Smooth muscle cell (in vitro differentiated cells): ENCODE data around the gene CARMIL1. TPM values are rescaled to one million over a fixed set of nuclear protein-coding genes. Genes with fewer than 3 reads are reported as not detected.
A peak's percentile ranks its signal among the peaks of the same experiment; 100 is the strongest.

Experiments
- DNase-seq: peaks from one replicate; lab custom pipeline; 2025; ENCODE audit not compliant: unreplicated experiment; lab: John Stamatoyannopoulos, UW
- H2AFZ ChIP-seq: fragments of 200-600 bp; sonication (generic); 2 replicates; pipeline ENCODE4 v1.6.0; 2016; ENCODE audit warnings: antibody characterized with exemption, low read depth, mild to moderate bottlenecking
- H3F3A ChIP-seq: fragments of 200-600 bp; sonication (generic); 2 replicates; pipeline ENCODE4 v1.6.0; 2017; ENCODE audit warnings: antibody characterized with exemption, low read depth
- H3K27ac ChIP-seq: fragments of 200-600 bp; sonication (generic); 2 replicates; pipeline ENCODE4 v1.5.1; 2016; ENCODE audit warnings: low read depth, mild to moderate bottlenecking
- H3K27me3 ChIP-seq: fragments of 200-600 bp; sonication (generic); 2 replicates; pipeline ENCODE4 v1.6.1; 2016; ENCODE audit warnings: low read depth, mild to moderate bottlenecking
- H3K36me3 ChIP-seq: fragments of 200-600 bp; sonication (generic); 2 replicates; pipeline ENCODE4 v1.5.1; 2016; ENCODE audit warnings: low read depth
- H3K4me1 ChIP-seq: fragments of 200-600 bp; sonication (generic); 2 replicates; pipeline ENCODE4 v1.5.1; 2016; ENCODE audit warnings: low read depth
- H3K4me2 ChIP-seq: fragments of 200-600 bp; sonication (generic); 2 replicates; pipeline ENCODE4 v1.6.0; 2016; ENCODE audit warnings: mild to moderate bottlenecking
- H3K4me3 ChIP-seq: fragments of 200-600 bp; sonication (generic); 2 replicates; pipeline ENCODE4 v1.5.1; 2016; ENCODE audit warnings: mild to moderate bottlenecking
- H3K79me2 ChIP-seq: fragments of 200-600 bp; sonication (generic); 2 replicates; pipeline ENCODE4 v1.6.0; 2016; ENCODE audit warnings: low read depth, mild to moderate bottlenecking
- H3K9ac ChIP-seq: fragments of 200-600 bp; sonication (generic); 2 replicates; pipeline ENCODE4 v1.6.0; 2016; ENCODE audit warnings: low read depth
- H3K9me3 ChIP-seq: fragments of 200-600 bp; sonication (generic); replicated peaks from 2 replicates; pipeline ENCODE4 v1.5.1; 2016; ENCODE audit warnings: low read depth
- H4K20me1 ChIP-seq: fragments of 200-600 bp; sonication (generic); 2 replicates; pipeline ENCODE4 v1.6.0; 2016; ENCODE audit warnings: low read depth
- WGBS: methylation state at CpG from one replicate; pipeline ENCODE4 v1.1.7; 2016; ENCODE audit warnings: low lambda C conversion rate; 5-methylcytosine and 5-hydroxymethylcytosine counted together
- polyA plus RNA-seq: library from polyadenylated mRNA; unstranded; fragments of >200 nt; fragmentation: Nextera tagmentation; extraction: Ambion mirVana; gene quantifications from 2 replicates; pipeline ENCODE4 v1.2.1, GENCODE V29; 2016
- total RNA-seq: library from RNA; depleted of rRNA; stranded (reverse); fragments of >200 nt; gene quantifications from 2 replicates; pipeline ENCODE4 v1.2.3, GENCODE V29; 2014
- TF ChIP-seq, protein P1 (sequence below): fragments of 200-600 bp; sonication (generic); IDR thresholded peaks from 2 replicates; pipeline ENCODE4 v1.5.1; 2017; ENCODE audit warnings: borderline replicate concordance, mild to moderate bottlenecking, antibody characterized with exemption; ENCODE audit not compliant: insufficient read depth, poor library complexity, severe bottlenecking

Gene CARMIL1
- total and polyA plus RNA-seq, 2 experiments from 2014 or later, result 7.6 to 24.1 TPM

DNA sequence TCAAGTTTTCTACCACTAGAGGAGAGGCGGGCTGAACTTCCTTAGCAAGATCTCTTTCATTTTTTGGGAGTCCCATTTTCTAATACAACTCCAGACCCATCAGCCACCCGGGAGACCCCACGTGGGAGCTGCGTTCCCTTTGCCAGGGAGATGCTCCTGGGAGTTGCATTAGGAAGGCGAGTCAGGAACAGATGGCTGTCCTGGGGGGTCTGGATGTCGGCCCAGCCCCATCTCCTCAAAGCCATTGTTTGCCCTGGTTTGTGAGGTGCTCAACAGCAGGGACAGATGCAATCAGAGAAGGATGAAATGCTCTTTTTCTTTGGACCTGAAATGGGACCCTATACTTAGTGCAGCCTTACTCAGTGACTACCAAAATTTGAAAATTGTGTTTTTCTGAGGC, 39.4 kb downstream of the CARMIL1 start:
- Histone ChIP-seq H3K27ac (no peak overlapping the region), H3F3A (no peaks in the 10 kb centered on the region), H3K36me3 (no peaks in the 10 kb centered on the region), H3K9ac (no peak overlapping the region), H3K79me2 (peaks cover 34% of the 10 kb centered on the region), H4K20me1 (peaks cover 13% of the 10 kb centered on the region), H3K4me3 (no peak overlapping the region), H3K27me3 (no peaks in the 10 kb centered on the region), H3K4me2 (no peak overlapping the region), H3K9me3 (no peaks in the 10 kb centered on the region), H2AFZ (no peak overlapping the region), H3K4me1 (peaks cover 23% of the 10 kb centered on the region)
- TF ChIP-seq, protein P1, sequence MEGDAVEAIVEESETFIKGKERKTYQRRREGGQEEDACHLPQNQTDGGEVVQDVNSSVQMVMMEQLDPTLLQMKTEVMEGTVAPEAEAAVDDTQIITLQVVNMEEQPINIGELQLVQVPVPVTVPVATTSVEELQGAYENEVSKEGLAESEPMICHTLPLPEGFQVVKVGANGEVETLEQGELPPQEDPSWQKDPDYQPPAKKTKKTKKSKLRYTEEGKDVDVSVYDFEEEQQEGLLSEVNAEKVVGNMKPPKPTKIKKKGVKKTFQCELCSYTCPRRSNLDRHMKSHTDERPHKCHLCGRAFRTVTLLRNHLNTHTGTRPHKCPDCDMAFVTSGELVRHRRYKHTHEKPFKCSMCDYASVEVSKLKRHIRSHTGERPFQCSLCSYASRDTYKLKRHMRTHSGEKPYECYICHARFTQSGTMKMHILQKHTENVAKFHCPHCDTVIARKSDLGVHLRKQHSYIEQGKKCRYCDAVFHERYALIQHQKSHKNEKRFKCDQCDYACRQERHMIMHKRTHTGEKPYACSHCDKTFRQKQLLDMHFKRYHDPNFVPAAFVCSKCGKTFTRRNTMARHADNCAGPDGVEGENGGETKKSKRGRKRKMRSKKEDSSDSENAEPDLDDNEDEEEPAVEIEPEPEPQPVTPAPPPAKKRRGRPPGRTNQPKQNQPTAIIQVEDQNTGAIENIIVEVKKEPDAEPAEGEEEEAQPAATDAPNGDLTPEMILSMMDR, result no peak
- DNase-seq, result no peak
- 92% methylated on average over 6 of the region's 6 CpGs for WGBS

DNA sequence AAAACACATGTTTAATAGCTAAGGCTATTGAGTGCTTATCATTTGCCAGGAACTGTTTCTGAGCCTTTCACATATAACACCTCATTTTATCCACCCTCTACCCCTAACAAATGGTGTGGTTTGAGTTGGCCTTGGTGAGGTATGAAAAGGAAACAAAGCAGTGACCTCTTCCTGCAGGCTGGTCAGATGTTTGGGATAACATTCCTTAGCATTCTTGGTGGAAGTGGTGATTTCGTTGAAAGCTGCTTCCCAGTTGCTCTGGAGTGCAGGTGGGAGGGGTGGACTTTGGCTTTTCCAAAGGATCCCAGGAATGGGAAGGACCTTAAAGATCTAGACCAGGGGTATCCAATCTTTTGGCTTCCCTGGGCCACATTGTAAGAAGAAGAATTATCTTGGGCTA, 41.3 kb downstream of the CARMIL1 start:
- no peak overlapping the region for H3K27ac ChIP-seq
- TF ChIP-seq, protein P1, result no peak
- peaks cover 19% of the 10 kb centered on the region for H3K4me1 ChIP-seq
- 21% methylated on average over 1 of the region's 1 CpG for WGBS
- no peak overlapping the region for H3K4me2 ChIP-seq
- H3F3A ChIP-seq, result no peaks in the 10 kb centered on the region
- no peak for DNase-seq
- H3K9ac ChIP-seq, result no peak overlapping the region
- no peaks in the 10 kb centered on the region for H3K36me3 ChIP-seq
- H3K4me3 ChIP-seq, result no peak overlapping the region
- no peaks in the 10 kb centered on the region for H3K27me3 ChIP-seq
- no peaks in the 10 kb centered on the region for H3K9me3 ChIP-seq
- peaks cover 34% of the 10 kb centered on the region for H3K79me2 ChIP-seq
- no peak overlapping the region for H2AFZ ChIP-seq
- H4K20me1 ChIP-seq, result peaks cover 16% of the 10 kb centered on the region

DNA sequence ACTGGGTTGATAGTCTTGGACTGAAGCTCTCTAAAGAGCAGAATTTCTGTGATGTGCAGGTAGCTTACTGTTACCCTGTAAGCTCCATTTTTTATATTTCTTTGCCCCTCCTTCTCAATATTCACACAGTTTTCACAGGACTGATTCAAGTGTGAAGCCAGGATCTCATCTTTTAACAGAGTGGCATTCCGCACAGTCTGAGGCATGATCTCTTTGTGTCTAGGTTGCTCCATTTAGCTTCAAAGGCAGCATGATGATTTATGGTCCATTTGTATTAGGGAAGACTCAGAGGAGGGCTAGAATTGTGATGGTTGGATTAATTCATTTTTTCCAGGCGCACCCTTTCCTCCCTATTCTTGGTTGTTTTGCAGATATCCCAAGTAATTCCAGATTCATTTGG, 43.5 kb downstream of the CARMIL1 start:
- H2AFZ ChIP-seq, result no peak overlapping the region
- no peaks in the 10 kb centered on the region for H3K27me3 ChIP-seq
- peaks cover 29% of the 10 kb centered on the region for H3K79me2 ChIP-seq
- TF ChIP-seq, protein P1, result no peak
- 89% methylated on average over 2 of the region's 2 CpGs for WGBS
- peaks cover 12% of the 10 kb centered on the region for H4K20me1 ChIP-seq
- no peaks in the 10 kb centered on the region for H3K36me3 ChIP-seq
- no peak overlapping the region for H3K4me3 ChIP-seq
- DNase-seq, result no peak
- peaks cover 7% of the 10 kb centered on the region for H3K4me1 ChIP-seq
- no peak overlapping the region for H3K4me2 ChIP-seq
- H3F3A ChIP-seq, result no peaks in the 10 kb centered on the region
- no peaks in the 10 kb centered on the region for H3K9me3 ChIP-seq
- no peak overlapping the region for H3K27ac ChIP-seq
- no peak overlapping the region for H3K9ac ChIP-seq

DNA sequence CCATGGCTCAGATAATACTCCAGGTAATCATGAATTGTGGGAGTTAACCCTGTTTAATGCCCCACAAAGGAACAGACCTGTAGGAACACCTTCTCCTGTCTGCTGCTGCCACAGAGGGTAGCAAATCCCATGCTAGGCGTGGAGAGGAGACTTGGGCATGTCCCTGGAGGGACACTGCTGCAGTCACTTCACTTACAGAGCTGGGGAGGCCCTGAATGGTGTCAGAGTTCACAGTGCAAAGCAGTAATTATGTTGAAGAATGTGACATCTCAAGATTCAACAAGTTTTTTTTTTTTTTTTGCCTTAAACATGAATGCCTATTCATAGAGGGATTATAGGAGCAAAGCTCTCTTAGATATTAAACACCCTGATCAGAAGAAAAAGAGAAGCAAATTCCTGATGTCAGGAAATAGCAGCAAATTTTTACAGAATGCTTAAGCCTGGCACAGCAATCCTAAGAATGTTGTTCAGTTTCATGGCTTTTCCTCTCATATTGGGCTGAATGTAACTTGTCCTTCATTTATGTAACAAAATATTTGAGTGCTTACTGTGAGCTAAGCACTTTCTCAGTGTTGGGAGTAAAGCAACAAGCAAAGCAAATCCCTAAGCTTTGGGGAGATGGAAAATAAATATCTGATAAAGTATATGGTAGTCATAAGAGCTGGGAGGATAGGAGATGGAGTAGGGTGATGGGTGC, 45.0 kb downstream of the CARMIL1 start:
- Histone ChIP-seq H3K4me3 (no peak overlapping the region), H3K27me3 (no peaks in the 10 kb centered on the region), H3K9me3 (no peaks in the 10 kb centered on the region), H3K27ac (no peak overlapping the region), H3K79me2 (peaks cover 29% of the 10 kb centered on the region), H3K4me2 (peak overlapping the region; percentile 28), H4K20me1 (peaks cover 5% of the 10 kb centered on the region), H3K9ac (no peak overlapping the region), H3K4me1 (peaks cover 7% of the 10 kb centered on the region), H3K36me3 (no peaks in the 10 kb centered on the region), H2AFZ (no peak overlapping the region), H3F3A (no peaks in the 10 kb centered on the region)
- TF ChIP-seq, protein P1, result no peak
- no peak for DNase-seq
- WGBS, result 69% methylated on average over 1 of the region's 1 CpG
